IPS-NIHi7 (cell line): ENCODE results near the gene KRT24.
"Not testable (repeated sequence)": the region's sequence is repeated elsewhere in the genome, so short reads cannot be mapped to it uniquely, and the experiment has no call there.

Source experiments
- DNase-seq: peaks from one replicate; pipeline ENCODE4 v3.0.0; 2012; ENCODE audit warnings: mixed read lengths; ENCODE audit errors: extremely low spot score

Gene KRT24

GRCh38 chr17:40703652-40704051 lies at the start of gene KRT24:
Gene KRT24, minus strand, starts transcription at chr17:40703752. Its CDS starts 59 bp downstream, at chr17:40703693.
- DNase-seq, result no peak

DNA sequence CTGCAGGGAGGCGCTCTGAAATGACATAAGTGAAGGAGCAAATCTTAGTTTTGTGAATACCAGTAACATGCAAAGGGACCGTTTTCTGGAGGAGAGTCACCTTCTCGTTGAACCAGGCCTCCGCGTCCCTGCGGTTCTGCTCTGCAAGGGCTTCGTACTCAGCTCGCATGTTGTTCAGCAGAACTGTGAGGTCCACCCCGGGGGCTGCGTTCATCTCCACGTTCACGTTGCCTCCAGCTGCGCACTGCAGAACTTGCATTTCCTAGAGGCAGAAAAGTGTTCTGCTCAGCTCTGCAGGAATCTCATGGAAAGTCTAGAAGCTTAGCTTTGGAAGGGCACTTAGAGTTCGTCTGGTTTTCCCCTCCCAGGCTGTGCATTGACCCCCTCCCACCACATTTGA lies 47.5 kb upstream of the KRT24 start:
- no peak for DNase-seq

GRCh38 chr17:40750391-40750790 lies 46.8 kb upstream of the KRT24 start:
- no peak for DNase-seq

DNA sequence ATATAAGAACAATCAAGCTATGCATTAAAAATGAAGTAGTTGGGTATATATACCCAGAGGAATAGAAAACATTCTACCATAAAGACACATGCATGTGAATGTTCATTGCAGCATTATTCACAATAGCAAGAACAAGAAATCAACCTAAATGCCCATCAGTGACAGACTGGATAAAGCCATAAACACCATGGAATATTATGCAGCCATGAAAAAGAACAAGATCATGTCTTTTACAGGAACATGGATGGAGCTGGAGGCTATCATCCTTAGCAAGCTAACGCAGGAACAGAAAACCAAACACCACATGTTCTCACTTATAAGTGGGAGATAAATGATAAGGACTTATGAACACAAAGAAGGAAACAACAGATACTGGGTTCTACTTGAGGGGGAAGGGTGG lies 45.1 kb upstream of the KRT24 start:
- DNase-seq, result not testable (repeated sequence)

GRCh38 chr17:40738553-40738952 lies 35.0 kb upstream of the KRT24 start:
- no peak for DNase-seq

DNA sequence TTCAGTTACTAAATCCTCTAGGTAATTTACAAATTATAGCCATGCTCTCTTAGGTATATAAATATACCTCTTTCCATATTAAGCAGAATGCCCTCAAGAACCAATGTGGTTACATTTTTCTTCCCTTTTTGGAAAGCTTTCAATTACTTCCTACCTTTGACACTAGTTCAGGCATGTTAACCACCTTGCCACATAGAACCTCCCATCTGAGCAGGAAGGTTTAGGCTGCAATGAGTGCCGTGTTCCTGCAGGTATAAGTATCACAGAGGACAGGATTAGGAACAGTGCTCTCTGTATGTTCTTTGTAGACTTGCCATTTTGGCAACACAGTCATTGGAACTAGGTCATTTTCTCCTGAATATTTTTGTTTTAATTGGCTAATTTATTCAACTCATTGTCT lies 31.5 kb upstream of the KRT24 start:
- DNase-seq, result no peak

- DNase-seq, result no peak
Observed at GRCh38 chr17:40734018-40734417, 30.5 kb upstream of the KRT24 start.

DNA sequence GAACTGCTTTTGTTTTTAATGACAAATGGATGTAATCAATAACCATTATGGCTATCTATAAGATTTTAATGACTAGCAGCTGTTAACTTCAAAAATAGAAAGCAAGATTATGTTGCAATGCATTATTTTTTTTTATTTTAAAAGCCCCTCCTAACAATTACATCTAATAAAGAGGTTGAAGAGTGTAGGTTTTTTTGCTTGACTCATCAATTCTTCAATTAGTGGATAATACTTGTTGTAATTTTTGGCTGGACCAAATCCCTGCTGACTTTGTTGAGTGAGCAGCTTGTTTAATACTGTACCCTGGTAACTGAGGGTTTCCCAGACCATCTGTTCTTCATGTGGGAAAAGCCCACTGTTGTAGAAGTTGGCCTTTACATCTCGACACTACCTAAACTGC lies 27.4 kb upstream of the KRT24 start:
- no peak for DNase-seq

DNA sequence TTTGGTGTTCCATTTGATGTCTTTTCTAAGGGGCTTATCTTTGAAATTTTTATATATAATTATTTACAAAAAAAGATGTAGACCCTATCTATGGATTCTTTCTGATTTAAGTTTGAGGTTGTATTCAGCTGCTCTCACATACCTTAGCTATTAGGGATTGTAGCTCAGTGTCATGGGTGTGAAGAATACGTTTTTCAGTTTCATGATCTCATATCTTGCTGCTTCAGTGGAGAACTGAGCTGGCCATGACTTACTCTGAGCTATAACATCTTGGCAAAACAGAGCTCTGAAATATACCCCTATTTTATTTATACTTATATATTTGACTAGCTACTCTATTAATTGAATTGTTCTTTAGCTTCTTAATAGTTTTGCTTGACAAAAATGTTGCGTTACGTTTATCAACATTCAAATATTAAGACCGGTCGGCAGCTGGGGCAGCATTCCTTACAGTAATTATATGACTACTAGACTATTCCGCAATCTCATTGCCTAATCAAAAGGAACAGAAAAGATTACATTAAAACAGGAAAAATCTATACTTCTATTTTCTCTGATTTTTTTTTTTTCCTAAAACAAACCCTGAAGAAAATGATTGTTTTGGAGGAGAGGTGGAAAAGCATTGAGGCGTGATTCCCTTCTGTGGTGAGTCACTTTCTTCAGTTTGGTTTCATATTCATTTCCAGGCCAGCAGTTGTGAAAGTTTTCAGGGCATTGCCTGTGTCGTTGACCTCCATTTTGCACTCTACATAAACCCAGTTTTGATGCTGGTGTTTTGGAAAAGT lies 24.1 kb upstream of the KRT24 start:
- DNase-seq, result no peak

- DNase-seq, result peak; percentile 30
Observed at GRCh38 chr17:40726919-40727318, 23.4 kb upstream of the KRT24 start.

- no peak for DNase-seq
Observed at GRCh38 chr17:40724656-40725055, 21.1 kb upstream of the KRT24 start.

DNA sequence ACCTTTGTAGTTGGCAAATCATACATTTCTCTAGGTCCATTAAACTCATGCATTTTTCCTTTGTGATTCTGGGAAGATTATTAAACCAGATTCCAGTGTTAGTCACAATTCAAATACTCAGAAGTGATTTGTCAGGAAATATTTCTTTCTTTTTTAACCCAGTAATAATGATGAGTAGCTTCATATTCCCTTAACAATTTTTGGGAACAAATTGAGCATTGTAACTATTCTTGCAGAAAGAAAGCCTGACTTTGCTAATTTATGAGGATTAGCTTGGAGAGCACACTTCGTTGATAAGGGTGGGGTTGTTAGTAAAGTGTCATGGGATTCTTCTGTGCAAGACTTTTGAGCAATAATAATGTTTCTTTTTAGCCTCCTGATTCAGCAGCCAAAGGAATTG lies 18.7 kb upstream of the KRT24 start:
- no peak for DNase-seq

- no peak for DNase-seq
Observed at GRCh38 chr17:40720899-40721298, 17.3 kb upstream of the KRT24 start.

DNA sequence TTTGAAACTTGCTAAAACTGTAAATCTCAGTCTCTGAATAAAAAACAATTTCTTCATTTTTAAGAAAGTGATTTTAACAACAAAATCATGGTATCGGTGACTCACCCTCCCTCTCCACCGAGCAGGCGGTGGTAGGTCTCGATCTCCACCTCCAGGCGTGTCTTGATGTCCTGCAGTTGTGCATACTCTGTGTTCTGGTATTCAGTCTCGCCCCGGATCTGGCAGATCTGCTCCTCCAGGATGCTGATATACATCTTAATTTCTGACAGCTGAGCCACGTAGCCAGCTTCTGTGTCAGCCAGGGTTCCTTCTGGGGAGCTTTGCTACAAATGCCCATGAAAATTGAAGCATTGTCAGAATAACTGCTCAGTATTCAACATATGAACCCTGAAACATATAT lies 15.4 kb upstream of the KRT24 start:
- no peak for DNase-seq

GRCh38 chr17:40717776-40718175 lies 14.2 kb upstream of the KRT24 start:
- DNase-seq, result no peak

DNA sequence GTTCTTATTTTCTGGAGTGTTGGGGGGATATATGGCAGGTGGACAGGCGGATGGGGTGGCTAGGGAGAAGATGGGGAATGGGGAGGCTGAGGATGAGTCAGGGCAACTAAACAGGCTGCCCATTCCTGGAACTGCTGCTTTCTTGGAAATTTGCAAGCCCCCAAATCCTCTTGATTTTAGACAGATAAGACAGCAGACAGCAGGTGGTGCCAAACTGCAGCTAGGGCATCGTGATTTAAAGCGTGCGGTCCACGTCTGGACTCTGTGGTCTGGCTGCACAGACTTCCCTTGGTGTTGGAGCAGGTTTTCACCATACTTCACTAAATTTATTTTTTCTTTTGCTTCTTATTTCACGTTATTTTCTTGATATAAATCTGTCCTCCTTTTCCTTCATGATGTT lies 10.9 kb upstream of the KRT24 start:
- no peak for DNase-seq

DNA sequence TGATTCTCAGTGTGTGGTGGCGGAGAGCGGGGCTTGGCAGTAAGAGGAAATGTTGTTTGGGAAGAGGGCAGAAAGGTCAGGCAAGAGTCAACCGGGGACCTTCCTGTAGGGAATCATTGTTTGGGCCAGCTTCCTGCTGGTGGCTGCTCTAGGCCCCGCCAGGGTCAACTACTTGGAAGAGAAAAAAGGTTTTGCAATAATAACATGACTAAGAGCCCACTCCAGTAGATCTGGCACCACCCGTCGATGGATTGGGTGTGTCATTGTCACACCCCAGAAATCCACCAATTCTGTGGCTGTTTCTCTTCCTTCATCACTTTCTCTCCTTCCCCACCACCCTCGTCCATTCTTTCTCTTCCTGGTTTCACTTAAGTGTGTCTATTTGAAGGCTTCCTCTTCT lies 4.2 kb upstream of the KRT24 start:
- DNase-seq, result no peak

- no peak for DNase-seq
Observed at GRCh38 chr17:40705584-40705983, 2.0 kb upstream of the KRT24 start.

DNA sequence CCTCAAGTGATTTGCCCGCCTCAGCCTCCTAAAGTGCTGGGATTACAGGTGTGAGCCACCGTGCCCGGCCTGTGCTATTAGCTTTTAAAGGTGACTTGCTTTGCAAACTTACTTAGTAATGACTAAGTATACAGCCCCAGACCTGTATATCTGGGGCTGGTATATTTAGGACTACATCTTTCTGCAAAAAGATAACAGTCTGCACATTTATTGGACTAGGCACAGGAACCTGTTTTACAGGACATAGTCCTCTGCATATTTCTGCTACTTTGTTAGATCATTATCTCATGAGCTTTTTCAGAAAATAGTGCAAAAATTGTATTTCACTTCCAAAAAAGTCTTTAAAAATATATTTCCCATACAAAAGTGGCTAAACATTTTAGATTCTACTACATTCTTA lies 1.3 kb downstream of the KRT24 start:
- no peak for DNase-seq

DNA sequence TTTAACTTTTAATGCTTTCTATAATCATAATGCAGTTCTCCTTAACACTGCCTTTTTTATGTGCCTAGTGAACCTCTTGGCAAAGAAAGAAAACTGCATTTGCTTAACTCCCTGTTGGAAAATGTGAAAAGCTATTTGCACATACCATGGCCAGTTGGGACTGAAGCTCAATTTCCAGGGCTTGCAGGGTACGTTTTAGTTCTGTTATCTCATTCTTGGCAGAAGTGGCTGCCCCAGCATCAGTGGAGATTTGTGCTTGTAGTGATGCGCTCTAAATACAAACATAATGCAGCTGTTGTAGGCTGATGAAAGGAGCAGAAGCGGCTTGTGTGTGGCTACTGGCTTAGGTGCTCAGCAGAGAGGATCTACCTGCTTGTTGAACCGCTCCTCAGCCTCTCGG lies 3.7 kb downstream of the KRT24 start:
- DNase-seq, result no peak

DNA sequence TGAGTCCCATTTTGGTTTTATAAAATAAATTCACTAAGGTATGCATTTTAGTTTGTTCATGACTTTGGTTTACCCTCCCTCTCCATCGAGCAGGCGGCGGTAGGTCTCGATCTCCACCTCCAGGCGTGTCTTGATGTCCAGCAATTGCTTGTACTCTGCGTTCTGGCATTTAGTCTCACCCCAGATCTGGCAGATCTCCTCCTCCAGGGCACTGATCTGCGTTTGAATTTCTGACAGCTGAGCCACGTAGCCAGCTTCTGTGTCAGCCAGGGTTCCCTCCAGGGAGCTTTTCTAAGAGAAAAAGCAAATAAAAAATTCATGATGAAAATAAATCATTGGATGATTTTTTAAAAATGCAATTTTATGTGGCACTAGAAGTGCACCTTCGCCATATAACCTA lies 4.2 kb downstream of the KRT24 start:
- DNase-seq, result no peak

DNA sequence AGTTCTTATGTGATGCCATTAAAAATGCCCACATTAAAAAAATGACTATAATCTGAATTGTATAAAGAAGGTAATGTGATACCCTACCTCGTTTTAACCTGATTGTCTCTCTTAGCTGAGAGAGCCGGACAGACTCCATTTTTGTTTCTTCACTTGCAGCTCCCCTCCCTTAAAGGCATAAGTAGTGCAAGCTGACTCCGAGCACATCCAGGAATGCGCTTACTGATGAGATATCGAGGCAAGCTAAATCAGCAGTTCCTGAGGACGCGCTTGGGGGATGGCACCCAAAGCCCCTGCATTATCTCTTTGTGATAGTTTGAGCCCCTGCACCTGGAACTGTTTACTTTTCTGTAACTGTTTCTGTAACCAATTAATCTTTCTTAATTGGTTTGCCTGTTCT lies 6.3 kb downstream of the KRT24 start:
- no peak for DNase-seq

DNA sequence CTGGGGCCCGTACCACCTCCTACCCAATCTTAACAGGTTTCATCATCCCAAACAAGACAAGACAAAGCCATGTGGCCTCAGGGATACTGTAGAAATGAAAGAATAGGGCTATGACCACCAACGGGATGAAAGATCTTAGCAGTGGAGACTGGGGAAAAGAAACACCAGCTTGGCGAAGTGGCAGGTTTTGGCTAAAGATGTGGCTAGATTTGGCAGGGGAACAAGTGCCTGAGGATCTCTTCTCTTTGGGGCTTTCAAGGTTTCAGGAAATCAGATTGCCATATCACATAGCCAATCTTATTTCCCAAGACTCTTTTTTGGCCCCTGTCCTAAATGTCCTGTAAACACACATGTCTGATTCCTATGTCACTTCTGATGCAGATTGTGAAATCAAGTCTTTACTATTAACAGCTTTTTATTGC lies 6.9 kb downstream of the KRT24 start:
- DNase-seq, result no peak

GRCh38 chr17:40695874-40696472 lies 7.6 kb downstream of the KRT24 start:
- no peak for DNase-seq
